Mononuclear cell (primary cell): ENCODE results near the gene THSD4. TPM values are rescaled to one million over a fixed set of nuclear protein-coding genes. Genes with fewer than 3 reads are reported as not detected.

Source experiments
- H3K27me3 ChIP-seq: 2 replicates; pipeline ENCODE4 v1.6.0; 2011; ENCODE audit warnings: low read length, control low read depth; ENCODE audit not compliant: insufficient read depth
- H3K4me1 ChIP-seq: 2 replicates; pipeline ENCODE4 v1.5.1; 2011; ENCODE audit warnings: mild to moderate bottlenecking, low read length, control low read depth; ENCODE audit not compliant: insufficient read depth
- H3K4me3 ChIP-seq: 2 replicates; pipeline ENCODE4 v1.5.1; 2011; ENCODE audit warnings: mild to moderate bottlenecking, low read length, moderate library complexity
- H3K9me3 ChIP-seq: 2 replicates; pipeline ENCODE4 v1.5.1; 2011; ENCODE audit warnings: low read depth, mild to moderate bottlenecking, control low read depth, low read length
- total RNA-seq: library from RNA; depleted of rRNA; stranded (reverse); fragments of >200 nt; gene quantifications from one replicate; pipeline ENCODE4 v1.2.3, GENCODE V29; 2012

THSD4 gene
- total RNA-seq, 1 donor: 0.10 TPM

DNA sequence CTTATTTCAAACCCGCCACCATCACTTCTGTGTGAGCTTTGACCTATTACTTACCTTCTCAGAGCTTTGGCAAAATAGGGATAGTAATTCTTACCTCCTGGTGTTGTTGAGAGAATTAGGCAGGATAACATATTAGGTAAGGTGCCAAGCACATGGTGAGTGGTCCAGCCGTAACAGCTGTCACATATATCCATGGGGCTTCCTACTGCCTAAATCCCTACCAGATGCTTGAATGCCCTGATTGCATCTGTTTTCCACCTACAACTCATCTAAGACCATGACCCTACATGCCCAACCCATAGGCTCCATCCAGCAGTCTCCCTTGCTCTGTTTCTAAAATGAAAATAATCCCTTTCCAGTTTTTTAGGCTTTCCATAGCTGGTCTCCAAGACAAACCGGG is 532.8 kb downstream of the THSD4 start:
- Histone ChIP-seq H3K4me1 (no peaks in the 10 kb centered on the region), H3K4me3 (no peak overlapping the region), H3K9me3 (no peaks in the 10 kb centered on the region), H3K27me3 (no peaks in the 10 kb centered on the region)

DNA sequence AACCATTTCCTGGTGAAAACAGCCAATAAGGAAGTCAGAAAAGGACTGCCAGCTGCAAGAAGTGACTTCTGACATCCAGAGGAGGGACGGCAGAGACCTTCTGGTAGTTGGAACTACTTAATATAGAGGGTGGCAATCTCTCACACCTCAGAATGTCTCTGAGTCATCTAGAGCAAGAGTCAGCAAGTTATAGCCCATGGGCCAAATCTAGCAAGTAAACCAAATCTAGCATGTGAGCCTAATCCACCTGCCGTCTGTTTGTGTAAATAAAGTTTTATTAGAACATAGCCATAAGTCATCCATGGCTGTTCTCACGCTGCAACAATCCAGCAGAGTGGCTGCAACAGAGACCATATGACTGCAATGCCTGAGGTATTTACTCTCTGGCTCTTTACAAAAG is 534.6 kb downstream of the THSD4 start:
- no peaks in the 10 kb centered on the region for H3K9me3 ChIP-seq
- H3K27me3 ChIP-seq: no peaks in the 10 kb centered on the region
- no peaks in the 10 kb centered on the region for H3K4me1 ChIP-seq
- H3K4me3 ChIP-seq: no peak overlapping the region

DNA sequence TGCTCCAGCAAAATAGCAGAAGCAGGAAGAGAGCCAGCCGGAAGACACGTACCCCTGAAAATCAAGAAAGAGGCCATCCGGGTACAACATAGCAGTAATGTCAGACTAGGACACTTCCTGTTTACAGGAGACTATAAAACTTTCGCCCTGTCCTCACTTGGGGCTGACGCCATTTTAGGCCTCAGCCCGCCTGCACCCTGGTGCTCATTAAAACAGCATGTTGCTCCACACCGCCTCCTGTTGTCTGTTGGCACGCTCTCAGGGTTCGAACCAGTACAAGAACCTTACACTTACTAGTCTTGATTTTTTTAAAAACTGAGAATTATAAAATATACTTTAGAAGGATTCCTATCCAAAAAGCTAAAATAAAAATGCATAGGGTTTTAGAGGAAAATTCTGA is 535.3 kb downstream of the THSD4 start:
- H3K9me3 ChIP-seq: no peaks in the 10 kb centered on the region
- no peaks in the 10 kb centered on the region for H3K27me3 ChIP-seq
- no peaks in the 10 kb centered on the region for H3K4me1 ChIP-seq
- H3K4me3 ChIP-seq: no peak overlapping the region

DNA sequence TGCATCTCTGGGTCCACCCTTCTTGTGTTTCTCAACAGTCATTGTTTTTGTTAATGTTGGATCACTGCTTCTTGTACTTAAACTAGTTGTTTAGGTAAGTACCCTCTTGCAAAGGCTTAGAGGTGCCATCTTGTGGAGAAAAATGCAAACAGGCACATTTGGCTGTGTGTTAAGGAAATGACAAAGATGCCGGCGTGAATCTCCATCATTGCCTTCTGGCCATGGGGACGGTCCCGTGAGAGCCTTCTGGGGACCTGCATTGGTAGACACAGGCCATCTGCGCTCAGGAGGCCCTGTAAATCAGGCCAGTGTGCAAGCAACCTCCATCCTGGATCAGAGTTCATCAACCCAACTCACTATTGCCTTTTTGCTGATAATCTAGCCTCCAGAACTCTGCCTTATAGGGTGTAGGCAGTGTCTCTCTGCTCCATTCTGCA is 536.5 kb downstream of the THSD4 start:
- no peaks in the 10 kb centered on the region for H3K4me1 ChIP-seq
- H3K27me3 ChIP-seq: no peaks in the 10 kb centered on the region
- H3K4me3 ChIP-seq: no peak overlapping the region
- no peaks in the 10 kb centered on the region for H3K9me3 ChIP-seq

DNA sequence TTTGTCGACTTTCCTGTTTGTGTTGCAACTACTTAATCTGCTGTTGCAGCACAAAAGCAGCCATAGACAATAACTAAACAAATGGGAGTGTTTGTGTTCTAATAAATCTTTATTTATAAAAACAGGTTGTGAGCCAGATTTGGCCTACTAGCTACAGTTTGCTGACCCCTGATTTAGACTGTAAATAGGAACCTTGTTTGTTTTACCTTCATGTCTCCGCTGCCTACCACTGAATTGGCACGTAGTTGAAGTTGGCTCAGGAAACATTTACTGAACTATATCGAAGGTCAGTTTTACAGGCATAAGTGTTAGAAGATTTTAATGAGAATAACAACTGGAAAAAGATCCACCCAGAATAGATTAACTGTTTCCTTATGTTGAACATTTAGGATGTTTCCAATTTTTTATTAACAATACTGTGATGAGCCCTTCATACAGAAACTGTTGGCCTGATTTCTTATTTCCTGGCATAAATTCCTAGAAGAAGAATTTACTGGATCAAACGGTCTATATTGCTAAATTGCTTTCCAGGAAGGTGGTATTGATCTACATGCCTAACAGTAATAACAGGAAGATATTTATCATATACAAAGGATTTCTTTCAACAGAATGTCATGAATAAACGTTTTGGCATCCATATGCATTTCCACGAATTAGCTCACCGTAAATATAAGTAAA is 538.9 kb downstream of the THSD4 start:
- Histone ChIP-seq H3K4me3 (no peak overlapping the region), H3K27me3 (no peaks in the 10 kb centered on the region), H3K4me1 (no peaks in the 10 kb centered on the region), H3K9me3 (no peaks in the 10 kb centered on the region)

DNA sequence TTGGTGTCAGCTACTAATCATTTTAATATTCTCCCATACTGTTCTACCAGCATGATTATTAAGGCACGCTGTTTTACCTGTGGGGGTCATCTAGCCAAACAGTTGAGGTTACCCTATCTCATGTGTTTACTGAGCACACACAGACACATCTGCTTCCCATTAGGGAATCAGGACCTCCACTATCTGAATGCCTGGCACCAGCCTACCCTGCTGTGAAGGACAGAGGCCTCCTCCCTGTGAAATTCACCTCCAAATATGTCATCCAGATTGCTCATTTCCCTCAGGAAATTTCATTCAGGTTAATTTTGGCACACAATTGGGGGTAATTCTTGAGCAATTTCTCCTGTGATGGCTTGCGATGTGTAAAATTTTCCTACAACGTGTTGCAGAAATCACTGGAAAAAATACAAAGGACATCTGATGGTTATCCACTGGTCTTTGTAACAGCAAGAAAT is 539.5 kb downstream of the THSD4 start:
- Histone ChIP-seq H3K4me1 (no peaks in the 10 kb centered on the region), H3K9me3 (no peaks in the 10 kb centered on the region), H3K4me3 (no peak overlapping the region), H3K27me3 (no peaks in the 10 kb centered on the region)

DNA sequence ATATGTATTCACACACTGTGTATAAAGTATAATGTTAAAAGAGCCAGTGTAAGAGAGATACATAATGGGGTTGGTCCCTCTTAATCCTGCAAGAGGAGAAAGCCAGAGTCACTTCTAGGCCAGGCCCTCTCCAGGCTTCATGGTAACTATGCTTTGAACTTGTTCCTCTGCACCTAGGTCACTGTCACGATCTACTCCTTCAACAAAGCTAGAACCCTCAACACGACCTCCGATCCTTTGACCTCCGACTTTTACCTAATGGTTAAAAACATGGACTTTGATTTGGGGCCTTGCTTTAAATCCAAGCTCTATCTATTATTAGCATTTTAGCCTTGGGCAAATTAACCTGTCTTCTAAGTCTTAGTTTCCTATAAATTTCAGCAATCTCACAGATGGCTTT is 541.2 kb downstream of the THSD4 start:
- no peaks in the 10 kb centered on the region for H3K27me3 ChIP-seq
- H3K4me3 ChIP-seq: no peak overlapping the region
- H3K4me1 ChIP-seq: no peaks in the 10 kb centered on the region
- H3K9me3 ChIP-seq: no peaks in the 10 kb centered on the region

DNA sequence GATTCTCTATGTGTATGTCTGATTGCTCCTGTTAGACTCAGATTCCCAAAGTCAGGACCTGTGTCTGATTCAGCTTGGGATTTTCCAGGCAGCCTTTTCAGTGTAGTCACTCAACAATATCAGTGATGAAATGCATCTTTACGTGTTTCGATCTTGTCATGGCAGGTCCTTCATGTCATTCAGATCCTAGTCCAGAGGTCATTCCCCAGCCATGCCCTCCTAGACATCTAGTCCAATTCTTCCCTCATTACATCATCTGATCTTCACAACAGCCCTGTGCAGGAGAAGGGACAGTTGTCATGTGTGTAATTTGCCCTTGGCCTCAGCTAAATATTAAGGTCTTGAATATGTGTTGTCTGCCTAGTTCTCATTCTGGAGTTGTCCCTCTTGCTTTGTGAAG is 541.9 kb downstream of the THSD4 start:
- no peak overlapping the region for H3K4me3 ChIP-seq
- H3K9me3 ChIP-seq: no peaks in the 10 kb centered on the region
- no peaks in the 10 kb centered on the region for H3K27me3 ChIP-seq
- H3K4me1 ChIP-seq: no peaks in the 10 kb centered on the region

DNA sequence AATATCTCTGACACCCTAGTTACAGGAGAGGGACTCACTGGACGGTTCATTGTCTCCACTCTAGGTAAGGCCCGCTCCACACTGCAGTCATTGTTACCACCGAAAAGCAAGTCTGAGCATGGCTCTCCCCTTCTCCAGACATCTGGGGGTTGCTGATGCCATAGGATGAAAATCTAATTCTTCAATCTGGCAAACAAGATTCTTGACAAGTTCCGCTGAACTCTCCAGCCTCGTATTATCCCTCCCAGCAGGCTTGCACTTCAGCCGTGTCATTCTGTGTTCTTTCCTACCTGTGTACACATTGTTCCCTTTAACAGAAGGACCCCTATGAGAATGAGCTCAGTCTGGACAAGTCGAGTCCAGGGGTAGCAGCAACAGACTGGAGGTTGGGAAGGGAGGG is 542.8 kb downstream of the THSD4 start:
- Histone ChIP-seq H3K4me3 (no peak overlapping the region), H3K27me3 (no peaks in the 10 kb centered on the region), H3K9me3 (no peaks in the 10 kb centered on the region), H3K4me1 (no peaks in the 10 kb centered on the region)

DNA sequence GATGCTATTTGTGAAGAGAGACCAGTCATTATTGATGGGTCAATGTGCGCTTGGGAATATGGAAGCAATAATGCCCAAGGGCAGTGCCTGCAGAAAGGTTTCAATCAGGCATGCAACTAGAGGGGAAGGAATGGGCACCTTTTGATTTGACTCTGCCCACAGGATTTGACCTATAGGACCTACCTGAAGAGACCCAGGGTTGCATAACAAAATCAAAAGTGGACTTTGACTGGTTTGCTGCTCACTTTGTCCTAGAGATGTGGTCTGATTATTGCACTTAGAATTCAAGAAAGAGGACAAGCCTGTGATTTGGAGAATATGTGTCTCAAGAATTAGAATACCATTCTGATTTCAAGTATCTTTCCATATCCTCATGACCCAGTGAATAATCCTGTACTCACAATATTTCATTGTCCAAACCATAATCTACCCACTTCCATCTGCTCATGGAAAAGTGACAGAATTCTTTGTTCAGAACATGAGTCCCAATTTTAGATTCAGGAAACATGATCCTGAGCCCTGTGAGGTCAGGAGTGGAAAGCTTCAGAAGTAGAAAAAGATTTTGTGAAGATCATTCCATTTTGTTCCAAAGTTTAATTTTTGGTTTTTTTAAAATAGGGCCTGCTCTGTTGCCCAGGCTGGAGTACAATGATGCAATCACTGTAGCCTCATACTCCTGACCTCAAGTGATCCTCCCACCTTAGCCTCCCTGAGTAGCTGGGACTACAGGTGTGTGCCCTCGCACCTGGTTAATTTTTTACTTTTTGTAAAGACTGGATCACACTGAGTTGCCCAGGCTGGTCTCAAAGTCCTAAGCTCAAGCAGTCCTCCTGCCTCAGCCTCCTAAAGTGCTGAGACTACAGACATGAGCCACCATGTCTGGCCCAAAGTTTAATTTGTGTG is 543.8 kb downstream of the THSD4 start:
- H3K9me3 ChIP-seq: no peaks in the 10 kb centered on the region
- no peaks in the 10 kb centered on the region for H3K27me3 ChIP-seq
- H3K4me3 ChIP-seq: no peak overlapping the region
- H3K4me1 ChIP-seq: no peaks in the 10 kb centered on the region

DNA sequence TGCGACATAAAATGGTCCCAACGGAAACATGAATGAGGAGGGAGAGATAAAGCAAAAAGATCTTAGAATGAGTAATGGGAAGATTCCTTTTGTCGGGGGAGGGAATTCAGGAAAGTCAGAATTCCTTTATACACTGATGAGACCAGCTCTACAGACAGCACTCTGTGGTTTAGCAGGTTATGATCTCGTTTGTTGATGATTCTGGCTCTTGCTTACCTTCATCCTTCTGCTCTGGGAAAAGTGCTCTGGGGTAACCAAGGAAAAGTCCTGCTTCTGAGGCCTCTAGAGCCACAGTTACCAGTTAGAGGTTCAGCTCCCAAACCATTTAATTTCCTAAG is 544.4 kb downstream of the THSD4 start:
- no peaks in the 10 kb centered on the region for H3K9me3 ChIP-seq
- no peaks in the 10 kb centered on the region for H3K4me1 ChIP-seq
- no peak overlapping the region for H3K4me3 ChIP-seq
- H3K27me3 ChIP-seq: no peaks in the 10 kb centered on the region

DNA sequence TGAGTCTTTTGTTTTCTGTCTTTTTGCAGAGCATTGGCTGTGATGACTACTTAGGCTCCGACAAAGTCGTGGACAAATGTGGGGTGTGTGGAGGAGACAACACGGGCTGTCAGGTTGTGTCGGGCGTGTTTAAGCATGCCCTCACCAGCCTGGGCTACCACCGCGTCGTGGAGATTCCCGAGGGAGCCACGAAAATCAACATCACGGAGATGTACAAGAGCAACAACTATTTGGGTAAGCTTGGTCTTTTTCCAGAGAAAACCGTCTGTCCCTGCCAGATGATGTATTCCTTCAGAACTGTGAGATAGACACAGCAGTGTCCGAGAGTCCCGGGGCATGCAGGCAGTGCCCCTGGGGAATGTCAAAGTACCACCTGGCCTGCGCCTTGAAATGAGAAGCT is 545.2 kb downstream of the THSD4 start:
- Histone ChIP-seq H3K4me1 (no peaks in the 10 kb centered on the region), H3K4me3 (no peak overlapping the region), H3K27me3 (no peaks in the 10 kb centered on the region), H3K9me3 (no peaks in the 10 kb centered on the region)

DNA sequence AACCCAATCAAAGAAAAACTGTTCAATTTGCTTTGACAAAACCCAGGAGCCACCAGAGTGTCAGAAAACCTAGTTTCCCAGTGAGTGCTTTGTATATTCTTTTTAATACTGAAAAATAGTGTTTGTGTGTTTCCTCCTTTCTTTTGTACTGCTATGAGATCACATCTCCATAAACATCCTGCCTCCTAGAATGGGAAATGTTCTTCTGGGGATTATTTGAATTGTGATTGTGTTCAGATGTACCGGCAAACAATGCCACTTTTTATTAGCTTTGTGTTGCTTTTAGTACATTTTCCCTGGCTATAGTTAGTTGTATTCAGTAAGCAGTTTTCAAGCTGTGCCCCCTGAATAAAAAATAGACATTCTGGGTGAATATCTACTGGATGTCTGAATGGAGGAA is 547.0 kb downstream of the THSD4 start:
- H3K27me3 ChIP-seq: no peaks in the 10 kb centered on the region
- no peak overlapping the region for H3K4me3 ChIP-seq
- no peaks in the 10 kb centered on the region for H3K4me1 ChIP-seq
- H3K9me3 ChIP-seq: no peaks in the 10 kb centered on the region

DNA sequence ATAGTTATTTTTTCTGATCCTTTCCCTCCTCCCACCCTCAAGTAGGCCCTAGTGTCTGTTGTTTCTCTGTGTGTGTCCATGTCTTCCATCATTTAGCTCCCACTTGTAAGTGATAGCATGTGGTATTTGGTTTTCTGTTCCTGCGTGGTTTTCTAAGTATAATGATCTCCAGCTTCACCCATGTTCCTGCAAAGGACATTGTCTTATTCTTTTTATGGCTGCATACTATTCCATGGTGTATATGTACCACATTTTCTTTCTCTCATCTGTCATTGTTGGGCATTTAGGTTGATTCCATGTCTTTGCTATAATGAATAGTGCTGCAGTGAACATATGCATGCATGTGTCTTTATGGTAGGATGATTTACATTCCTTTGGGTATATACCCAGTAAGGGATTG is 549.4 kb downstream of the THSD4 start:
- no peaks in the 10 kb centered on the region for H3K4me1 ChIP-seq
- no peaks in the 10 kb centered on the region for H3K9me3 ChIP-seq
- H3K27me3 ChIP-seq: peaks cover 3% of the 10 kb centered on the region
- no peak overlapping the region for H3K4me3 ChIP-seq

DNA sequence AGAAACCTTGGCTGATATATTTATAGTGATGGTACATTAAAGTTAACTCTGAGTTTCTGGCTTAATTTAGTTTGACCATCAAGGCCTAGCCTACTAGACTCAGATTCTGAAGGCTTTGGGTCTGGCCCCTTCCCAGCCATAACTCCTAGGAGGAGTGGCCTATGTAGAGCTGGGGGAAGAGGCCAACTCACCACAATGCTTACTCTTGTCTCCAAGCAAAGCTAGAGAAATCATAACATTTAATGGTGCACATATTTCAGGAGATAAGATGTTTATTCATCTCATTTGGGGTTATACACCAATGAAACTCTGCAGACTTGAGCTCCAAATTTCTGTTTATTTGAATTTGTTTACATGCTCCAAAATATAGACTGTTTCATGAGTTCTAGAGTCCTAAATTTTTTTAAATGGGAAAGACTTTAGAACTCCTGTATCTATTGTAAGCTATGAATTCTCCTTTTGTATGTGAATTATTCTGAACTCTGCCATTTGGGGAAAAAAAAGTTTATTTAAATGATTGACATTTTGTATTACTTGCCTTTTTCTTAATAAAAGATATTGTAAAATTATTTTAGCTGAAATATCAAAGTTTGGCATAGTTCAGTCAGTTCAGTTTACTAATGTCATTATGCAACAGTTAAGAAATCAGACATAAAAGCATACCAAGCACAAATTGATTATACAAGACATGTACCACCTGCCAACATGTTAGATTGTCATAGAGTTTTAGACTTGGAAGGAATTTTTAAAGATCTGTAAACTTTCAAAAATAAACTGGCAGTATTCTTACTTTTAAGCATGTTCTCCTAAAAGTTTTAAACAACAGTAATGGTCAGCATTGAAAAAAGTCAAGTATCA is 551.7 kb downstream of the THSD4 start:
- H3K9me3 ChIP-seq: no peaks in the 10 kb centered on the region
- no peak overlapping the region for H3K4me3 ChIP-seq
- no peaks in the 10 kb centered on the region for H3K4me1 ChIP-seq
- peaks cover 3% of the 10 kb centered on the region for H3K27me3 ChIP-seq
